PFSK-1 (cell line): Measurements from ENCODE around the gene ANKS4B.

ENCODE experiments used
- POLR2AphosphoS5 ChIP-seq: IDR thresholded peaks from 2 replicates; pipeline ENCODE4 v1.6.1; 2012; ENCODE audit warnings: low read depth, mild to moderate bottlenecking, control low read depth, low read length, moderate library complexity
- REST ChIP-seq, 2 experiments: IDR thresholded peaks; 2 replicates each; pipeline versions ENCODE4 v1.6.1 to v1.8.0; 2011 to 2012; ENCODE audit warnings: low read depth in 2 of 2, low read length in 2 of 2, control low read depth in 1 of 2, inconsistent platforms in 1 of 2, mild to moderate bottlenecking in 1 of 2, moderate library complexity in 1 of 2; ENCODE audit not compliant: insufficient read depth in 1 of 2
- SIN3A ChIP-seq: IDR thresholded peaks from 2 replicates; pipeline ENCODE4 v1.6.1; 2012; ENCODE audit warnings: mild to moderate bottlenecking, low read length, moderate library complexity, borderline replicate concordance; ENCODE audit not compliant: insufficient read depth
- TAF1 ChIP-seq: IDR thresholded peaks from 2 replicates; pipeline ENCODE4 v1.6.1; 2012; ENCODE audit warnings: low read length, control low read depth, borderline replicate concordance; ENCODE audit not compliant: insufficient read depth

- no peak for TF ChIP-seq POLR2AphosphoS5
- TF ChIP-seq TAF1, result no peak
- no peak for TF ChIP-seq REST (IDR thresholded peaks at IDR 0.05; ENCODE audit: insufficient read depth in 1 of 2, low read depth in 2 of 2, low read length in 2 of 2)
- TF ChIP-seq SIN3A, result no peak
These were observed 30.2 kb upstream of the ANKS4B start for GRCh38 chr16:21203155-21203797.
